ENCODE measurements around the gene EEF1A2.

DNA sequence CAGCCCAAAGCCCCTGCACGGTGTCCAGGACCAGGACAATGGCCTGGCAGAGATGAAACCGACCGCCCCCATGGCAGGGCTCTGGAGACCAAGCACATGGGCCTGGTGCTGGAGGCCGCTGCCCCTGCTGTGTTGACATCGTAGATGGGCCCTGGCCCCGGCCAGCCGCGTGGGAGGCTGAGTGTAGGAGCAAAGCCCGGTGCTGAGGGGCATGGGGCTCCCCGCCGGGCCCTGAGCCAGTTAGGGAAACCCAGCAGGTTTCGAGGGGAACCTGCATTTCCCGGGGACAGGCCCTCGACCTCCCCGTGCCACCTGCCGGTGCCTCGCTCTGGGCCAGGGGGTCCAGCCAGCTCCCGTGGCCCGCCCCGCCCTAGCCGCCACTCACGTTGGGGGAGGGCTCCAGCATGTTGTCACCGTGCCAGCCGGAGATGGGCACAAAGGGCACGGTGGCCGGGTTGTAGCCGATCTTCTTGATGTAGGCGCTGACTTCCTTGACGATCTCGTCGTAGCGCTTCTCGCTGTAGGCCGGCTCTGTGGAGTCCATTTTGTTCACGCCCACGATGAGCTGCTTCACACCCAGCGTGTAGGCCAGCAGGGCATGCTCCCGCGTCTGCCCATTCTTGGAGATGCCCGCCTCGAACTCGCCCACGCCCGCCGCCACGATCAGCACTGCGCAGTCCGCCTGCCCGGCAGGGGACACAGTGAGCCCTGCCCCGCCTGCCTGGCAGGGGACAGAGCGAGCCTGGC lies 4.3 kb downstream of the EEF1A2 start:
- TF ChIP-seq, protein P1, sequence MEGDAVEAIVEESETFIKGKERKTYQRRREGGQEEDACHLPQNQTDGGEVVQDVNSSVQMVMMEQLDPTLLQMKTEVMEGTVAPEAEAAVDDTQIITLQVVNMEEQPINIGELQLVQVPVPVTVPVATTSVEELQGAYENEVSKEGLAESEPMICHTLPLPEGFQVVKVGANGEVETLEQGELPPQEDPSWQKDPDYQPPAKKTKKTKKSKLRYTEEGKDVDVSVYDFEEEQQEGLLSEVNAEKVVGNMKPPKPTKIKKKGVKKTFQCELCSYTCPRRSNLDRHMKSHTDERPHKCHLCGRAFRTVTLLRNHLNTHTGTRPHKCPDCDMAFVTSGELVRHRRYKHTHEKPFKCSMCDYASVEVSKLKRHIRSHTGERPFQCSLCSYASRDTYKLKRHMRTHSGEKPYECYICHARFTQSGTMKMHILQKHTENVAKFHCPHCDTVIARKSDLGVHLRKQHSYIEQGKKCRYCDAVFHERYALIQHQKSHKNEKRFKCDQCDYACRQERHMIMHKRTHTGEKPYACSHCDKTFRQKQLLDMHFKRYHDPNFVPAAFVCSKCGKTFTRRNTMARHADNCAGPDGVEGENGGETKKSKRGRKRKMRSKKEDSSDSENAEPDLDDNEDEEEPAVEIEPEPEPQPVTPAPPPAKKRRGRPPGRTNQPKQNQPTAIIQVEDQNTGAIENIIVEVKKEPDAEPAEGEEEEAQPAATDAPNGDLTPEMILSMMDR (conservative IDR thresholded peaks at IDR 0.05), result no peak
- no peak for TF ChIP-seq EZH2 (IDR thresholded peaks at IDR 0.05; ENCODE audit: low read depth)

Measured in PC-9 (cell line).